Stomach (tissue), 4 donors: ENCODE data around the gene CRYL1.

Experiments used
- CTCF ChIP-seq, 7 experiments: fragments of 450-650 bp in 4 of 7; fragments of 200-600 bp in 3 of 7; sonication (generic) in 3 of 7; IDR thresholded peaks; one replicate each; pipeline ENCODE4 v1.5.1; 2016 to 2019; ENCODE audit warnings: antibody characterized with exemption in 7 of 7, control low read depth in 2 of 7, mild to moderate bottlenecking in 1 of 7
- EP300 ChIP-seq: sonication (generic); formaldehyde crosslinking; IDR thresholded peaks from one replicate; pipeline ENCODE4 v1.6.1; 2017; ENCODE audit warnings: antibody characterized with exemption
- POLR2A ChIP-seq, 4 donors: fragments of 450-650 bp; IDR thresholded peaks; one replicate each; pipeline ENCODE4 v1.6.1; 2016; ENCODE audit warnings: antibody characterized with exemption in 4 of 4, control low read depth in 2 of 4, mild to moderate bottlenecking in 1 of 4, moderate library complexity in 1 of 4
- POLR2AphosphoS5 ChIP-seq, 3 donors: sonication (generic); formaldehyde crosslinking; IDR thresholded peaks; one replicate each; pipeline ENCODE4 v1.6.1; 2016; ENCODE audit warnings: antibody characterized with exemption in 3 of 3

- TF ChIP-seq CTCF (IDR thresholded peaks at IDR 0.05): no peak
- TF ChIP-seq POLR2AphosphoS5 (IDR thresholded peaks at IDR 0.05): no peak
- no peak for TF ChIP-seq EP300
- no peak for TF ChIP-seq POLR2A (IDR thresholded peaks at IDR 0.05)
These were observed 52.5 kb downstream of the CRYL1 start for GRCh38 chr13:20473139-20473538.
